HG03469 (cell line): Measurements from ENCODE around the gene ADPRM.
"Not testable (repeated sequence)": the region's sequence is repeated elsewhere in the genome, so short reads cannot be mapped to it uniquely, and the experiment has no call there.

Source experiments
- ATAC-seq: cut with Tn5 transposase; IDR thresholded peaks from one replicate; pipeline ENCODE4 v1.9.1; 2021; ENCODE audit warnings: mild to moderate bottlenecking, moderate library complexity, moderate number of reproducible peaks; ENCODE audit not compliant: unreplicated experiment

ADPRM gene

GRCh38 chr17:10698096-10698818, 863 bp downstream of the ADPRM start:
- no peak for ATAC-seq

GRCh38 chr17:10699856-10700255, 2.5 kb downstream of the ADPRM start:
- ATAC-seq: no peak

- no peak for ATAC-seq
These were observed 5.2 kb downstream of the ADPRM start for GRCh38 chr17:10702574-10702973.

- no peak for ATAC-seq
These were observed 8.3 kb downstream of the ADPRM start for GRCh38 chr17:10705727-10706126.

GRCh38 chr17:10713318-10713717, 15.9 kb downstream of the ADPRM start:
- ATAC-seq: no peak

- ATAC-seq: no peak
These were observed 18.8 kb downstream of the ADPRM start for GRCh38 chr17:10716218-10716617.

- ATAC-seq: no peak
These were observed 21.2 kb downstream of the ADPRM start for GRCh38 chr17:10718547-10718946.

- ATAC-seq: no peak
These were observed 27.3 kb downstream of the ADPRM start for GRCh38 chr17:10724546-10725195.

GRCh38 chr17:10725262-10725661, 27.9 kb downstream of the ADPRM start:
- no peak for ATAC-seq

- no peak for ATAC-seq
These were observed 28.8 kb downstream of the ADPRM start for GRCh38 chr17:10726196-10726595.

GRCh38 chr17:10727192-10727591, 29.8 kb downstream of the ADPRM start:
- no peak for ATAC-seq

GRCh38 chr17:10728331-10728892, 31.0 kb downstream of the ADPRM start:
- no peak for ATAC-seq

- no peak for ATAC-seq
These were observed 32.2 kb downstream of the ADPRM start, which contains the start of gene TMEM220 for GRCh38 chr17:10729334-10730193. Gene TMEM220 (minus strand): TSS chr17:10730023. CDS start chr17:10729851, 172 bp downstream.

GRCh38 chr17:10730247-10730646, 32.9 kb downstream of the ADPRM start:
- not testable (repeated sequence) for ATAC-seq

GRCh38 chr17:10731408-10731879, 34.0 kb downstream of the ADPRM start:
- no peak for ATAC-seq

- ATAC-seq: not testable (repeated sequence)
These were observed 34.7 kb downstream of the ADPRM start for GRCh38 chr17:10732121-10732520.

GRCh38 chr17:10733666-10734065, 36.3 kb downstream of the ADPRM start:
- ATAC-seq: no peak

- ATAC-seq: no peak
These were observed 37.9 kb downstream of the ADPRM start for GRCh38 chr17:10735251-10735650.

- ATAC-seq: no peak
These were observed 38.4 kb downstream of the ADPRM start for GRCh38 chr17:10735821-10736220.

GRCh38 chr17:10737168-10737622, 39.8 kb downstream of the ADPRM start:
- ATAC-seq: no peak

- no peak for ATAC-seq
These were observed 40.3 kb downstream of the ADPRM start for GRCh38 chr17:10737736-10738135.
